ENCODE measurements around the gene PEA15.

PEA15 gene

GRCh38 chr1:160205242-160206035 is at the start of gene PEA15:
PEA15 (plus strand) TSS chr1:160205384; CDS start chr1:160211545, 6,161 bp downstream.
- DNase-seq = peak; percentile 78

GRCh38 chr1:160156361-160156760 is 48.8 kb upstream of the PEA15 start:
- no peak for DNase-seq

GRCh38 chr1:160157174-160157573 is 48.0 kb upstream of the PEA15 start:
- DNase-seq = no peak

GRCh38 chr1:160158031-160158430 is 47.2 kb upstream of the PEA15 start:
- DNase-seq = no peak

GRCh38 chr1:160158534-160158933 is 46.6 kb upstream of the PEA15 start:
- no peak for DNase-seq

GRCh38 chr1:160159846-160160245 is 45.3 kb upstream of the PEA15 start:
- no peak for DNase-seq

GRCh38 chr1:160161965-160162705 is 43.0 kb upstream of the PEA15 start:
- peak; percentile 46 for DNase-seq

GRCh38 chr1:160162931-160163330 is 42.3 kb upstream of the PEA15 start:
- peak; percentile 39 for DNase-seq

- DNase-seq = peak; percentile 41
These were observed 41.6 kb upstream of the PEA15 start for GRCh38 chr1:160163615-160164014.

- DNase-seq = no peak
These were observed 41.1 kb upstream of the PEA15 start for GRCh38 chr1:160164121-160164520.

GRCh38 chr1:160166166-160166868 is 38.9 kb upstream of the PEA15 start:
- no peak for DNase-seq

- no peak for DNase-seq
These were observed 38.1 kb upstream of the PEA15 start for GRCh38 chr1:160167056-160167455.

GRCh38 chr1:160167580-160167979 is 37.6 kb upstream of the PEA15 start:
- no peak for DNase-seq

GRCh38 chr1:160168016-160168415 is 37.2 kb upstream of the PEA15 start:
- no peak for DNase-seq

- no peak for DNase-seq
These were observed 36.4 kb upstream of the PEA15 start for GRCh38 chr1:160168609-160169369.

- no peak for DNase-seq
These were observed 35.4 kb upstream of the PEA15 start for GRCh38 chr1:160169553-160170399.

- no peak for DNase-seq
These were observed 33.8 kb upstream of the PEA15 start for GRCh38 chr1:160171354-160171753.

- DNase-seq = no peak
These were observed 33.2 kb upstream of the PEA15 start for GRCh38 chr1:160171980-160172379.

GRCh38 chr1:160177231-160177630 is 28.0 kb upstream of the PEA15 start:
- peak; percentile 41 for DNase-seq

GRCh38 chr1:160177667-160178066 is 27.5 kb upstream of the PEA15 start:
- no peak for DNase-seq

GRCh38 chr1:160178731-160179130 is 26.5 kb upstream of the PEA15 start:
- DNase-seq = no peak

- no peak for DNase-seq
These were observed 25.8 kb upstream of the PEA15 start for GRCh38 chr1:160179336-160179735.

Measured in OCI-M1 (cell line).